Measurements from ENCODE around the gene LRRC4B.

Gene LRRC4B

DNA sequence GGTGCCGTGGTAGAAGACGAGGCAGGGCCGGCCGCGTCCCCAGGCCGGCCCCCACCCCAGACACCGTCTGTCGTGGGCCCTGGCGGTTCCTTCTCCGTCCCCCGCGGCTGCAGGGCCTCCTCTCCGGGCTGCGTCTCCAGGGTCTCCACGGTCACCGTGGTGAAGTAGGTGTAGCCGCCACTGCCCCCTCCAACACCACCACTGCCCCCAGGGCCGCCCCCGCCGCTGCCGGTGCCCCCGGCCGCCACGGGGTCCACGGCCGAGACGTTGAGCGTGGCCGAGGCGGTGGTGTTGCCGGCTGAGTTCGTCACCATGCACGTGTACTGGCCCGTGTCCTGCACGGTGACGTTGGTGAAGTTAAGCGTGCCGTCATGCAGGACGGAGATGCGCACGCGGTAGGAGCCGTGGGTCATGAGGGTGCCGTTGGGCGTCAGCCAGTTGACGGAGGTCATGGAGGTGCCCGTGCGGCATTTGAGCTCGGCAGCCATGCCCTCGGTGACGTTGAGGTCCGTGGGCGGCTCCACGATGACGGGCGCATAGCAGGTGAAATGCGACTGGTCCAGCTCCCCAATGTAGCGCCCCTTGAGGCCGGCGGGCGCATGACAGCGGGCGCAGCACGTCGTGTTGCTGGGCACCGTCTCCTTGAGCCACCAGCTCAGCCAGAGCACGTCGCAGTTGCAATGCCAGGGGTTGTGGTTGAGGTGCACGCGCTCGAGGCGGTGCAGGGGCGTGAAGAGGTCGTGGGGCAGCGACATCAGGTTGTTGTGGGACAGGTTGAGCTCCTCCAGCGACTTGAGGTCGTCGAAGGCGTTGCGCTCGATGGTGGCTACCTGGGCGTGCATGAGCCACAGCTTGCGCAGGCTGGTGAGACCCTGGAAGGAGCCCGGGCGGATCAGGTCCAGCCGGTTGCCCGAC, 49.9 kb downstream of the LRRC4B start:
- DNase-seq, result peak in 1 of 2 donors; percentile 21

DNA sequence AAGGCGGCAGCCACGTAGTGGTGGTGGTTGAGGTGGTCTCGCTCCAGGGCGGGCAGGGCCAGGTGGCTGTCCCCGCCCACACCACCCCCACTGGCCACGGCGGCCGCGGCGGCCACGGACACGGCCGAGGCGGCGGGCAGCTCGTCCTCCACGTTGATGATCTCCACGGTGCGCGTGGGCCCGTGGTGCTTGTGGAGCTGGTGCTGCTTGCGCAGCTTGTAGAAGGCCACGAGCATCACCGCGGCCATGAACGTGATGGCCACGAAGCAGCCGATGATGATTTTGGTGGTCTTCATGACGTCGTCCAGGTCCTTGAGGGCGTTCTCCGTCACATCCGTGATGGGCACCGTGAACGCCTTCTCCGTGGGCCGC, 50.5 kb downstream of the LRRC4B start:
- no peak for DNase-seq

DNA sequence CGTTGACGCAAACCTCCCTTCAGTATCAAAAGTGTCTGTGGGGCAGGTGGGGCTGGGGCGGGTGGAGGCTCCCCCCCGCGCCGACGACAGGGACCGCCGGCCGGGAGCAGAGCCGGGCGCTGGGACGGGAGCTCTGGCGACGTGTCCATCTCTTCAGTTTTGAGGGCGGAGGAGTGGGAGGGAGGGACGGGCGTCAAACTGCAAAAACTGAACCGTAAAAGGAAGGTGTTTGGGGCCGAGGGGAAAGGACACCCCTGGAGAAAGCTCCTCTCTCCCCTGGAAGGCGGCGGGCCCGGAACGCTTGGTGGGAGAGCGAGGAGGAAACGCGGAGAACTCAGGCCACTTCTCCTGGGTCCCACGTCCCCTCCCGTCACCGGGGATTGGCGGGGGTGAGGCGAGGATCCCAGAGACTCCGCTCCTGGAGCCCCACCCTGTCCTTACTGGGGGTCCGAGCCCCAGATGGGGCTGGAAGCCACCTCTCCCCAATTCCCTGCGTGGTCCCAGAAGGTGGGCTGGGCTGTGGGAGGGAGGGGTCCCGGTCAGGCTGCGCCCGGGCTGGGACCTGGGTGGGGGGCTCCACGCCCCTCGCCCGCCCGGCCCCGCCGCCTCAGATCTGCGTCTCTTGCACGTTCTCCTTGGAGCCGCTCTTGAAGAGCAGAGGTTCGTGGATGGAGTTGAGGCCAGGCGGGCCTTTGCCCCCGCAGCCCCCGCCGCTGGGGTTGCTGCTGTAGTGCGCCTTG, 51.1 kb downstream of the LRRC4B start:
- DNase-seq, result no peak

DNA sequence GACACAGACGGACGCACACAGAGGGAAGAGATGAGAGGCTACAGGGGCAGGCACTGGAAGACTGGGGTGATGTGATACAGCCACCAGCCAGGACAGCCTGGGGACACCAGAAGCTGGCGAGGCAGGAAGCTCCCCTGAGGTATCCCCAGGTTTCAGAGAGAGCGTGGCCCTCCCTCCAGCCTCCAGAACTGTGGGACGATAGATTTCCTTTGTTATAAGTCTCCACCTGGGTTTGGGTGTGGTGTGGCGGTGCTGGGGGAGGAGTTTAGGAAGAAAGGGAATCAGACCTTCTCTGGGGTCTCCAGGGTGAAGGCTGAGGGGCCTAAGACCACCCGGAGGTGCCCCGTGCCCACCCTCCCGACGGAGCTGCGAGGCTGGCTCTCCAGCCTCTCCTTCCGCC, 51.8 kb downstream of the LRRC4B start:
- DNase-seq, result no peak

DNA sequence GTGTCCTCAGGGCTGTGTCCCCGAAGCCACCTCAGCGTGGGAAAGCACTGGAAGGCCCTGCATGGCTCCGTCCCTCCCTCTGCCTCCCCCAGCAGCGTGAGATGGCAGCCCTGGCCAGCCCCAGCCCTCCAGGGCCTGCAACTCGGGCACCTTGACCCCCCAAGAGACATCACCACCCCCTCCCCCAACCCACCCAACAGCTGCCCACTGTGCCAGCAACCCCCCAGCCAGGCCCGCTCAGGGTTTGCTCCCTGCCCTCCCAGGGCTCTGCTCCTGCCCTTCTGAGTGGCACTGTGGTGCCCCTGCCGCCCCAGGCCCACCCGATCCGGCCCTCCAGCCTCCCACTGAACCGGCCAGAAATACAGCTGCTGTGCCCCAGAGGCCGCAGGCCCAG, 53.1 kb downstream of the LRRC4B start:
- DNase-seq, result no peak

DNA sequence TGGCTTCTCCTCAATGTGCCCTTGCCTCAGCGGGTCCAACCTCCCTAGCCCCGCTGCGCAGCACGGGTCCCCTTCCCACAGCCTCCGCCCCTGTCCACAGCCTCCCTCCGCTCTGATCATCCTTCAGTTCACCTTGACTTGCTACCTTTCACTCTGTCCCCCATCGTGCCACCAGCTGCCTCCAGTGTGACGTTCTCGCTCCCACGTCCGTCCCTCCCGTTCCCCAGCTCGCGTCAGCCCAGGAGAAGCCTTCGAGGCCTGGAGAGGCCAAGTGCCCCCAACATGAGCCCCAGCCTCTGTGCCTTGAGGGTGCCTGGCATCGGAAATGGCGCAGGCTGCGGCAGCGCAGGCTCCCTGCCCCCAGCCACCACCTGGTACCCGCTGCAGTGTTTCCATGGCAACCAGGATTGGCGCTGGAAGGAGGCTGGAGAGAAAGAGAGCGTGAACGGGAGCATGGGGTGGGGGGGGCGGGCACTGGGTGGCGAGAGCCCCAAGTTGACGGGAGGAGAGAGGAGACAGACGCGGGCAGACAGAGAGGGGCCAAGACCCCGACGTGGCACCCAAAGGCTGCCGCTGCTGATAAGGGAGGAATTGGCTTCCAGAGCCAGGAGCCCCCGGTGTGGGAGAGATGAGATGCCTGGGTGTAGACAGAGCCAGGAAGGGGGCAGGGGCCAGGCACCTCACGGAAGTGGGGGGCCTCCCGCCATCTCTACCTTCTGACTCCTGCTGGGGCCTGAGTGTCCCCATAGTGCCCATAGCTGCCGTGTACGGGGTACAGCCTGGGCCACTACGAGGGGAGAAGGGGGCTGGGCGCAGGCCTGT, 53.7 kb downstream of the LRRC4B start:
- no peak for DNase-seq

DNA sequence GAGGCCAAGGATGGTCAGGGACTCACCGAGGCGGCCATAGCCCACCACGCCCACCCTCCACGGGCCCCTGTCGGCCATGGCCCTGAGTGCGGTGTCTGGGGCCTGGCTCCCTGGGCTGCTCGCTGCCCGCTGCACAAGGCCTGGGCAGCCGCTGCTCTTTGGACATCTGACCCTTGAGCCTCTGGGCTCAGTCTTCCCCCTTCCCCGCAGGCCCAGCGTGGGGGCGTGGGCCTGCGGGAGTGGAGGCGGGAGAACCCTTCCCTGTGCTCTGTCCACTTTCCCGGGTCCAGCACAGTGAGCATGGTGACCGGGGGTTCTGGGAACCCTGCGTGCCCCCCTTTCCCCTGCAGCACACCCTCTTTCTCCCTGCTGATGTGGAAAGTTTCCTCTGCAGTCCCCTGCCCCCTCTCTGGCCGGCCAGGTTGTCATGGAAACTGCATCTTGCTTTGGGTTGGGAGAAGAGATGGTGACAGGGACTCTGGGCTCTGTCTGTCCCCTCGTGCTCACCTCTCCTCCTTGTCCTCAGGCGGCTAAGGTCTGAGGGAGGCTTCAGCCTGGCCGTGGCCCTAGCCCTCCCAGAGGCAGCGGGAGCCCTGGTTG, 54.4 kb downstream of the LRRC4B start, which contains the start of gene ASPDH:
Gene ASPDH, minus strand, starts transcription at position 168 of the 600 bp plus-strand sequence. Its CDS starts 90 bp downstream, at position 78.
- no peak for DNase-seq

DNA sequence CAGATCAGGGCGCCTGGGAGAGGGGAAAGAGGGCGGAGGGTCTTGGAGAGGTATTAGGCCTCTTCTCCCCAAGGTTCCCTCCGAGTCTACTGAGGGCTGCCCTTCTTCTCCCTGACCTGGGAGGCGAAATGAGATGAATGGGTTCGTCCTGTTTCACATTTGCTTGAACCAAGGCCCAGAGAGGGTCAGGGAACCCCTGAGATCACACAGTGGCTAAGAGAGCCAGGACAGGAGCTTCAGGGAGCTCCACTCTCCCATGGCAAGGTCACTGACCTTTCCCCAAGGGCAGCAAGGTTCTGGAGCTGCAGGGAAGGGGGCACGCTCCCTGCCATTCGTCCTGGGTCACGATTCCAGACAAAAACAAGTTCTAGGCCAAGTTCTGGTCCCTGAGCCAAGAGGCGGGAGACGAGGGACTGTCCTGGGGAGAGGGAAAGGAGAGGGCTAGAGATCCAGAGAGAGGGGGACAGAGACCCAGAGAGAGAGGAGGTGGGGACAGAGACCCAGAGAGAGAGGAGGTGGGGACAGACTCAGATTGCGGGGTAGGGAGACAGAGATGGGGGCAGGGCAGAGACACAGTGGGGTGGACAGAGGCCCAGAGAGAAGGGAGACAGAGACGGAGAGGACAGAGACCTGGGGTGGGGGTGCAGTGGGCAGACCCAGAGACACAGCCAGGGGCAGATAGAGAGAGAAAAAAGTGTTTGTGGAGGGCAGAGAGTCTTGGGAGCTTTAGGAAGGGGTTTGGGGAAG, 55.1 kb downstream of the LRRC4B start:
- DNase-seq, result no peak

DNA sequence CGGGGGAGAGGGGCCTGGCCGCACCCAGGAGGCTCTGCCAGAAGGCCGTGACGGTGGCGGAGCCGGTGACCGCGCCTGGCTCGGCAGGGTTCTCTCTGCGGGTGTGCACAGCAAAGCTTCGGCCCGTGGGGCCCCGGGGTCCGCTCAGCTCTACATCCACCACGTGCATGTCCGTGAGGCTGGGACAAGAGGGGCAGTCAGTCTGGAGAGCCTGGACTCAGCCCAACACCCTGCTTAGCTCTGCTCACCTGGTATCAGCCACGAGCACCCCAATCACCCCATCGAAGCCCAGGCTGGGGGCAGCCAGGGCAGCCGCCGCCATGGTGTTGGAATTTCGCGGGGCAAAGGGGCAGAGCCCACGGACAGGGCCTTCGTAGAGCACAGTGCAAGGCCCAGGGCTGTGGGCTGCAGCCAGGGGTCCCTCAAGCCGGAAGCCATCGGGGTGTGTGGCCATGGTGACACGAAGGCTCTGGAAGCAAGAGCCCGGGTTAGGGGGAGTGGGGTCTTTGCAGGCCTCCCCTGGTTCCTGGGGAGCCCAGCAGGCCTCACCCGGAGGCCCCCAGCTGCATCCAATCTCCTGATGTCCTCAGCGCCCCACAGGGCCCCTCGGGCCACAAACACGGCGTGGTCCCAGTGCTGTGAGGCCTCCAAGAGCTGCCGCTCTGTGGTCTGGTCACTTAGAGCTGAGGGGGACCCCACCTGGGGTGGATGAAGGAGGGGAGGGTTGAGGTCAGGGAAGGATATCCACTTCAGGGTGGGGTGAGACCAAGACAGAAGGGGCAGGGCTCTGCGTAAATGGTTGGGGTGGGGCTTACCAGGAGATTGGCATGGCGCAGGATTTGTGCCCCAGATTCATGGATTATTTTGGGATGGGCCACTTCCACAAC, 55.9 kb downstream of the LRRC4B start:
- no peak for DNase-seq

DNA sequence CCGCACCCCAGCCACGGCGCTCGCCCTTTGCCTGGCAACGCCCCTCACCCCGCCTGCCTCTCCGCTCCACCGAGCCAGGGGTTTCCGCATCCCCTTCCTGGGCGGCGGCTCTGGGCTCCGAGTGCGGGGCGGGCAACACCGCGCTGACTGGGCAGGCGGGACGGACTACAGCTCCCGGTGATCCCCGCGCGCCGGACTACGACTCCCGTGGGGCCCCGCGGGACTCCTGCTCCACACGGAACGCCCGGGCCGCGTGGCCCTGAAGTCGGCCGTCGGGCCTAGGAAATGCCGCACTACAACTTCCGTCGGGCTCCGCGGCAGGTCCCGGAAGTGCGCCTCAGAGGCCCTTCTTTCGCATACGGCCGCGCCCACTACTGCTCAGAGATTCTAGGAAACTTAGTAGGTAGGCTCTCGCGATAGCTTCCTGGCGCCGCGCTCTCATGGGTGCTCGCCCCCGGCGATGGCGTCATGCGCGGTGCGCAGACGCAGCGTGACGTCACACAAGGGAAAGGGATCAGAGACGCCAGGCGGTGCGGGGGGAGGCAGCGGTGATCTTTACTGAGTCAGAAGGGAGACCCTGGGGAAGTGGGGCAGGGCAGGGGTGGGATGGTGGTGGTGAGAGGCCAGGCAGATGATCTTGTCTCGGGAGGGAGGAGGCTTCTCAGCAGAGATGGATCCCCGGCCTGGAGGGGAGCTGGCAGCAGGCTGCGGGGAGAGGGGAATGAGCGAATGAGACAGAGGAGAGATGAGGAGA, 57.0 kb downstream of the LRRC4B start, which contains the start of gene JOSD2:
Gene JOSD2, minus strand, starts transcription at position 123 of the 754 bp plus-strand sequence. CDS start 760 bp downstream, outside the sequence.
- DNase-seq, result peak; percentile 95 to 96

DNA sequence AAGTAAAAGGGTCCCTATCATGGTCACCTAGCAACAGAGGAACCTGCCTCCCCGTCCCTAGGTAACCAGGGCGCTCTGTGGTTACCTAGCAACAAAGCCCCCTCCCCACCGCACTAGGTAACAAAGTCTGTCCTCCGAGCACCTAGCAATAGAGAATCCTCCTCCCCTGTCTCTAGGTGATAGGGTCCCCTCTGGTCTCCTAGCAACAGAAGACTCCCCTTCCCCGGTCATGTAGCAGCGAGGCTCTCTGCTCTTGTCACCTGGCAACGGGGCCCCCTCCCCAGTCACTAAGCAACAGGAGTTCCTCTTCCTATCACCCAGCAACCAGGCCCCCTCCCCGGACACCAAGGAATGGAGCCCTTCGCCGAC, 57.6 kb downstream of the LRRC4B start:
- no peak for DNase-seq

DNA sequence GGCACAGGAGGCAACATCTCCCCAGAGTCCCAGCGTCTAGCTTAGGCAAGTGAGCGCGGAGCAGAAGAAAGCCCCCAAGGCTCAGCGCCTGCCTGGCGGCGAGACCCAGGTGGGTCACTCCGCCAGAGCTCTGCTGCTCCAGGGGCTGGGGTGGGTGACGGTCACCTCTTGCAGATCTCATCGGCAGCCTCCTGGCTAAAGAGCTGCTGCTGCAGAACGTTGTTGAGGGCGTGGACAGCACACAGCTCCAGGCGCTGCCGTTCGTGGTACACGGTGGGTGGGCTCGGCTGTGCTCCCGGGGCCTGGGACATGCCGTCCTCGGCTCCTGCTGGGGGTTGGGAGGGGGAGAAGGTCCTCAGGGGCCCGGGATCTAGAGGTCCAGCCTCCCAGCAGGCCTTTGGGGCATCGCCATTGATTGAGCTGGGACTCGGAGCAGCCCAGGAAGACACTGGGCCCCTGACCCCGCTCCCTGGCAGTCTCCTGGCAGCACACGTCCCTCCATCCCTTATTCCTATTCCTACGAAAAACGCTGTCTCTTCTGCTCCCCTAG, 58.0 kb downstream of the LRRC4B start:
- DNase-seq, result no peak

DNA sequence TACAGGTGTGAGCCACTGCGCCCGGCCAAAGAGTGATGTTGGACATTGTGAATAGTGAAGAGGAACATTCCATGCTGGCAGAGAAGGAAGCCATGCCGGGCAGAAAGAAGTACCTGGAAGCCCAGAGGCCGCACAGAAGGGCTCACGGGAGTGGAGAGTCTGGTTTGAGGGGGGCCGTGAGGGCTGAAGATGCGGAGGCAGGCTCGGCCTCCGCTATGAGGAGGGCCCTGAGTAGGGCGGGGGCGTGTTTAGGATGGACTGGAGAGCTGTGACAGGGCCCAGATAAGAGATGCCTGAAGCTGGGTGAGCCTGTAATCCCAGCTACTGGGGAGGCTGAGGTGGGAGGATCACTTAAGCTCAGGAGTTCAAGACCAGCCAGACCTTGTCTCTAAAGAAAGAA, 58.9 kb downstream of the LRRC4B start:
- no peak for DNase-seq

DNA sequence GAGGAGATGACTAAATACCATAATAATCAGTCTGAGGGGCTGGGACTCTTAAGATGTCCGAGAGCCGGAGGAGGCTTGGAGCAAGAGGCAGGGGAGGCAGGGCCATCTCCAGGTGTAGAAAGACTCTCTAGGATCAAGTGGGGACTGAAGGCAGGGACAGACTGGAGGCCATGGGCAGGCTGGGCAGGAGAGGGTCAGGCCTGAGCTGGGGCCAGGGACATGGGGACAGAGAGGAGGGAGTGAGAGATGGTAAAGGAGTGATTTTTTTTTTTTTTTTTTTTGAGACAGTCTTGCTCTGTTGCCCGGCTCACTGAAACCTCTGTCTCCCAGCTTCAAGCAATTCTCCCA, 59.4 kb downstream of the LRRC4B start:
- DNase-seq, result no peak

DNA sequence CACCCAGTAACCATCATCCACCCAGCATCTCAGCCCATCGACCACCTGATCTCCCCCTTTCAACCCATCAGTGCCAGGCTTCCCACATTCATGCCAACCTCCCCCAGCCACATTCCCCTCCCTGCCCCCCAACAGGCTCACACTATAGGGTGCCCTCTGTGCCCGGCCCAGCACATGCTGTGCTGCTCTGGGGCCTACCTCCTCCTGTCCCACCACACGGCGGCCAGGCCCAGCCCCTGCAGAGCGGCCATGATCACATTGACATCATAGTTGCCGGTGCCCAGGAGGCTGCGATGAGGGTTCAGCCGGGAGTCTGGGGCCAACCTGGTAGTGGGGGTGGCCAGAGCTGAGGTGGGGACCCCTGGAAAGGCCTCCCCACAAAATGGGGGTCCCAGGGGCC, 60.9 kb downstream of the LRRC4B start:
- no peak for DNase-seq

DNA sequence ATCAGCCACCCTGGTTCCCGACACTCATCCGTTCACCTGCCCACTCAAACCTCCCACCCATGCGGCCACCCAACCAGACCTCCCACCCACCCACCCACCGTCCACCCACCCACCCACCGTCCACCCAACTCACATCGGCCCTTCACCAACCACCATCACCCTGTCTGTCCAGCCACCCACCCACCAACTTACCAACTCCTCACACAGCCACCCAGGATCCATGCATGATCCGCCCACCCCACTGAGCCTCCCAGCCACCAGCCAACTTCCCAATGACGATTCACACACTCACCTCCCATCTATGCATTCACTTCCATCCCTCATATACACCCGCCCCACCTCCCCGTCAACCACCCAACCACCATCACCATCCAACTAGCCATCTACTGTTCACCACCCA, 61.5 kb downstream of the LRRC4B start:
- DNase-seq, result no peak

DNA sequence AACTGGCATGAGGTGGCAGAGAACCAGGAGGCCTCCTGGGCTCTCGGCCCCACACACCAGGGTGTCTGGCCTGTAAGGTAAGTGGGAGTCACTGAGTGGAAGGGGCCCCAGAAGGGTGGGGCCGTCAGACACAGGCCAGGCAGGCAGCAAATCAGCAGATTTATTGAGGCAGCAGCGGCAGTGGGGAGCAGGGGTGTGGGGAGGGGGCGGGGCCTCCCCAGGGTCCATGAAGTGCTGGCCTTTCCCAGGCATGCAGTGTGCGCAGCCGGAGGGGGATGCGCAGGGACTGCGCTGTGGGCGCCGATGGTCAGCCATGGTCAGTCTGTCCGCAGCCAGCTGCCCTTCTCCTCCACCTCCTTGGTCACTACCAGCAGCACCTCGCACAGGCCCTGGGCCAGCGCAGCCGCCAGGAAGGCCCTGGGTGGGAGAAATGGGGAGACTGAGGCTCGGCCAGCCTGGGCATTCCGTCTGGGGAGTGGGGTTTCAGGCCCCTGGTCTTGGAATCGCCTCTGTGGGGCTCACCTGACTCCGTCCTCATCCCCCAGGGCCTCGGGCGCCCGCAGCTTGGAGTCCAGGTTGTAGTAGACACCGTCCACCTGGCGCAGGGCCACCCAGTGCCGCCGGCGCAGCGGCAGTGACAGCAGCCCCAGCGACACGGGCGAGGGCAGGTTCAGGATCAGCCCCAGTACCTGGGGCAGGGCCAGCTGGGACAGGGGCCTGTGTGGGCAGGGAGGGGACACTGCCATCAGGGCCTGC, 62.2 kb downstream of the LRRC4B start:
- no peak for DNase-seq

DNA sequence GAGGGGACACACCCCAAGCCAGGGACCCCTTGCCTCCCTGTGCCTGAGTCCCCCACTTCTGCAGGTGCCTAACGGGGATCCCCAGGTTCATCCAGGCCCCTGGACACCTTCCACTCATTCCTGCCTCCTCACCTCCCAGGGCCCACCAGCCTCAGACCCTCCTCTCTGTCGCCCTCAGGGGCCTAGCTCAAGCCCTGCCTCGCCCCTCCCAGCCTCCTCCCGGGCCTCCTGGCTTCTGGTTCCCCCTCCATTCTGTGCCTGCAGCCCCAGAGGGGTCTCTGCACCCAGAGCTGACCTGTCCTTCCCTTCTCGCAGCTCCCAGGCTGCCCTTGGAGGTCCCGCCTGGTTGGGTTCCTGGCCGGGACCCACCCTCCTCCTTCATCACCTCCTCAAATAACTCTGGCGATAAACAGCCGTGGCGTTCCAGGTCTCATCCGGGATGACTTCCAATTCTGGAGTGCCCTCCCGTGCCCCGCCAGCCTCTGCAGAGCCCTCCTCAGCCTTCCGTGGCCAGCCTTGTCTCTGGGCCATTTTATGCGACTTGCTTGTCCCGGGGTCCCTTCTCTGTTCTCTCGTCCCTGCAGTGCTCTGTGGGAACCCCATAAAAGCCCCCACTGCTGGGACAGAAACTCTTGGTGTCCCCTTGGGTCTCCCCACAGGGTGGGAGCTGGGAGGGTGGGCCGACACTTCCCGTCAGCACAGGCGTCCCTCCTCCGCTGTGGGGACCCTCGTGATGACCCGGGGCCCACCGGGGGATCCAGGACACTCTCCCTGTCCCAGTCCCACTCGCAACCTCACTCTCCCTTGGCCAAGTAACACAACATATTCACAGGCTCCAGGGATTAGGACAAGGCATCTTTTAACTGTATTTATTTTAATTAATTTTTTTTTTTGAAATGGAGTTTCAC, 66.4 kb downstream of the LRRC4B start:
- no peak for DNase-seq
